ENCODE results near the gene RNF8. TPM values are rescaled to one million over a fixed set of nuclear protein-coding genes. Genes with fewer than 3 reads are reported as not detected.

The RNF8 gene
- total and polyA plus RNA-seq, 2 experiments from 2014 or later, result 38.5 to 49.9 TPM

- no peak for TF ChIP-seq CTCF (IDR thresholded peaks at IDR 0.05; ENCODE audit: low read depth, low read length)
- DNase-seq (ENCODE audit: low read depth in 1 of 2, low spot score in 1 of 2), result peak in 1 of 2 donors; percentile 55
- Histone ChIP-seq H3K36me3 (peaks cover 63% of the 10 kb centered on the region), H3K27ac (no peak overlapping the region), H3K27me3 (no peaks in the 10 kb centered on the region), H3K4me3 (no peak overlapping the region), H3K4me1 (ENCODE audit: low read depth) (no peaks in the 10 kb centered on the region), H3K9me3 (ENCODE audit: low read depth) (no peaks in the 10 kb centered on the region)
These were observed 20.2 kb downstream of the RNF8 start for GRCh38 chr6:37373822-37374471.

GRCh38 chr6:37375376-37375775, 21.6 kb downstream of the RNF8 start:
- H3K9me3 ChIP-seq (ENCODE audit: low read depth), result no peaks in the 10 kb centered on the region
- TF ChIP-seq CTCF (IDR thresholded peaks at IDR 0.05; ENCODE audit: low read depth, low read length), result no peak
- peaks cover 50% of the 10 kb centered on the region for H3K36me3 ChIP-seq
- no peak overlapping the region for H3K27ac ChIP-seq
- H3K27me3 ChIP-seq, result no peaks in the 10 kb centered on the region
- DNase-seq (ENCODE audit: low read depth in 1 of 2, low spot score in 1 of 2), result no peak
- no peak overlapping the region for H3K4me3 ChIP-seq
- H3K4me1 ChIP-seq (ENCODE audit: low read depth), result no peaks in the 10 kb centered on the region

- no peak overlapping the region for H3K4me3 ChIP-seq
- H3K27me3 ChIP-seq, result no peaks in the 10 kb centered on the region
- peaks cover 50% of the 10 kb centered on the region for H3K36me3 ChIP-seq
- H3K9me3 ChIP-seq (ENCODE audit: low read depth), result no peaks in the 10 kb centered on the region
- no peaks in the 10 kb centered on the region for H3K4me1 ChIP-seq (ENCODE audit: low read depth)
- H3K27ac ChIP-seq, result no peak overlapping the region
- TF ChIP-seq CTCF (IDR thresholded peaks at IDR 0.05; ENCODE audit: low read depth, low read length), result no peak
- DNase-seq (ENCODE audit: low read depth in 1 of 2, low spot score in 1 of 2), result no peak
These were observed 22.4 kb downstream of the RNF8 start for GRCh38 chr6:37376078-37376743.

- Histone ChIP-seq H3K27me3 (no peaks in the 10 kb centered on the region), H3K9me3 (ENCODE audit: low read depth) (no peaks in the 10 kb centered on the region), H3K4me3 (no peak overlapping the region), H3K36me3 (peaks cover 18% of the 10 kb centered on the region), H3K27ac (peak overlapping the region; percentile 15), H3K4me1 (ENCODE audit: low read depth) (peaks cover 5% of the 10 kb centered on the region)
- peak; percentile 47 for TF ChIP-seq CTCF (IDR thresholded peaks at IDR 0.05; ENCODE audit: low read depth, low read length)
- DNase-seq (ENCODE audit: low read depth in 1 of 2, low spot score in 1 of 2), result peak; percentile 62 to 93
These were observed 27.8 kb downstream of the RNF8 start for GRCh38 chr6:37381579-37381978.

- Histone ChIP-seq H3K36me3 (peaks cover 10% of the 10 kb centered on the region), H3K27ac (no peak overlapping the region), H3K9me3 (ENCODE audit: low read depth) (no peaks in the 10 kb centered on the region), H3K27me3 (no peaks in the 10 kb centered on the region), H3K4me3 (no peak overlapping the region), H3K4me1 (ENCODE audit: low read depth) (peaks cover 5% of the 10 kb centered on the region)
- no peak for TF ChIP-seq CTCF (IDR thresholded peaks at IDR 0.05; ENCODE audit: low read depth, low read length)
- DNase-seq (ENCODE audit: low read depth in 1 of 2, low spot score in 1 of 2), result no peak
These were observed 29.4 kb downstream of the RNF8 start for GRCh38 chr6:37382994-37383765.

Measured in cardiac muscle cell (in vitro differentiated cells and primary cell).